Dermis blood vessel endothelial cell (primary cell): ENCODE results near the gene CAMLG. TPM values are rescaled to one million over a fixed set of nuclear protein-coding genes. Genes with fewer than 3 reads are reported as not detected.
A peak's percentile ranks its signal among the peaks of the same experiment; 100 is the strongest.

Experiments
- DNase-seq: peaks from one replicate; pipeline ENCODE4 v3.0.0; 2010
- total RNA-seq: library from RNA; depleted of rRNA; stranded (reverse); fragments of >200 nt; gene quantifications from 2 replicates; pipeline ENCODE4 v1.2.3, GENCODE V29; 2014

CAMLG gene
- total RNA-seq, 1 donor from 2014 or later, result 47.1 TPM

DNA sequence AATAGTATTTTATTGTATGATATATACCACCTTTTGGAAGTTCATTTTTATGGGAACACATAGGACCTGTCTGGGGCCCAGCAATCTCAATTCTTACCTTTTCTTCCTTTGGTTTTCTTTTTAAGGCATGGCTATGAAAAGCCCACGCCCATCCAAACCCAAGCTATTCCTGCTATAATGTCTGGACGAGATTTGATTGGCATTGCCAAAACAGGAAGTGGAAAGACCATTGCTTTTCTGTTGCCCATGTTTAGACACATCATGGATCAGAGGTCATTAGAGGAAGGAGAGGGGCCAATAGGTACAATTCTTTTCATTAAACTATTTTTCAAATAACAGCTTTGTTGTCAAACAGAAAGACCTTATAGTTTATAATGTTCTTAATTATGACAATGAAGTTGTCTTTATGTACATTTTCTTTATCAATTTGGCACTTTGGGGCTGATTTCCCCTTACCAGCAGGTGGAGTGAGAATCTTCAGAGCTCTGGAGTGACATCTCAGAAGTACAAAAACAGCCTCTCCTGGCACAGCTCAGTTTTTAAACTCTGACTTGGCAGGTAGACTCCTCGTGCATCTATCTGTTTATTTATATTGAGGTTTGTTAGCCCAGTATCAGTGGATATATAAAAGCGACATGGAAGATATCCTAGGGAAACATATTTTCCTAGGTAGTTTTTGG is 46.0 kb downstream of the CAMLG start:
- peak; percentile 48 for DNase-seq

DNA sequence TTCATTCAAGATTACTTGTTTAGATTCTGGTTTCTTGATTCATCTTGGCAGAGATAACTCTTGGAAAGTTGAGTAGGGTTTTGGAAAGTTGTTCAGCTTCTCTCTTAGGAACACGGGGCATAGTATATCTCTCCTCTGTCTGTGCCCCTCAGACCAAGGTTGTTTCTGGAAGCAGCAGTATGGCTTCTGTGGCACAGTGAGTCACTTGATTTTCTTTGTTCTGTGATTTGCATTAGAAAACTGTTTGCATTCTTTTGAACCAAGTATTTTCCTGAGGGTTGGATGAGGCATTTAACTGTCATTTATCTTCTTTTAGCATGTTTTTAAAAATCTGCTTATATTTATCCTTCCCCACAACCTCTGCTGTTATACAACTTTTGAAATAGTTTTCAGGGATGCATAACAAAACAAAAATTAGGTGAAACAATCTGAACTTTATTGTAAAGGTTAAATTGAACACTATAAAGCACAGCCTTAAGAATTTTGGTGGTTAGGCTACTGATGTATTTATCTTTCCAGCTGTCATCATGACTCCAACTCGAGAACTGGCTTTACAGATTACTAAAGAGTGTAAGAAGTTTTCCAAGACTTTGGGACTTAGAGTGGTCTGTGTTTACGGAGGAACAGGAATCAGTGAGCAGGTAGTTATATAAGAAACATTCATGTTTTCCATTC is 46.7 kb downstream of the CAMLG start:
- DNase-seq, result peak; percentile 49

DNA sequence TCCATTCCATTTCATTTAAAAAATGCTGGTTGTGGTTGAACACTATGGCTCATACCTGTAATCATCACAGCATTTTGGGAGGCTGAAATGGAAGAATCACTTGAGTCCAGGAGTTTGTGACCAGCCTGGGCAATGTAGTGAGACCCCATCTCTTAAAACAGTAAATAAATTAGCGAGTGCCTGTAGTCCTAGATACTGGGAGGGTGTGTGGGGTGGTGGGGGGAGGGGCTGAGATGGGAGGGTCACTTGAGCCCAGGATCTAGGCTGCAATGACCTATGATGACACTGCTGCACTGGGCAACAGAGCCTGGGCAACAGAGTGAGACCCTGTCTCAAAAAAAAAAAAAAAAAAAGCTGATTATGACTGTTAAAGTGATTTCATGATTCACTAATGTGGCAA is 49.3 kb downstream of the CAMLG start:
- DNase-seq, result no peak

DNA sequence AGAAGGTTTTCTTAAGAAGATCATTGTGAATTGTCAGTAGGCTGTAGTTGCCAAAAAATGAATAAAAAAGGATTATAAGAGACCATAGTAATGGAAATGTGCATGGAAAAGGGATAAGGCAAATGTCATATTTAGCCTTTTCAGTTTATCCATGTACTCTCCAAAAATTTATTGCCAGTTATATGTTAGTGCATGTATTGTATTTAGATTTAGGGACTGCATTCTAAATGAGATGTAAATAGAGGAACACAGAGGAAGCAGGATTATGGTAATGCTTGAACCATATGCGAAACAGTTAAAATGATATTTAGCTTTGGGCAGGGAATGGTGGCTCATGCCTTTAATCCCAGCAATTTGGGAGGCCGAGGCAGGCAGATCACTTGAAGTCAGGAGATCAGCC is 53.2 kb downstream of the CAMLG start:
- no peak for DNase-seq

DNA sequence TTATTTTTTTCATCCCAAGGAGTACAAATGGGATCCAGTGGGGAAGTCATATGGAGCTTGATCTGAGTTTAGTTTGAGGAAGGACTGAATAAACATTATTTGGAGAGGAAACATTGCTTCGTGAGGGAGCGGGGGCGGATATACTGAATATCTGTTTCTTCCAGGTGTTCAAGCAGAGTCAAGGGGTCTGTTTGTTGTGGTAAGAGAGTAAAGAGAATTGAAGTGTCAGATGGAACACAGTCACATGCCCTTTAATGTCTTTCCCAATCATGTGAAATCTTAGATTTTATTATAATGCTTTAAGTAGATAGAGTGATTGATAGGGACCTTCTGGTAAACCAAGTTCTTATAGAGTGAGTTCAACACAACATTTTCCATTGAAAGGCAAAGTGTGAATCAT is 53.9 kb downstream of the CAMLG start:
- DNase-seq, result no peak

DNA sequence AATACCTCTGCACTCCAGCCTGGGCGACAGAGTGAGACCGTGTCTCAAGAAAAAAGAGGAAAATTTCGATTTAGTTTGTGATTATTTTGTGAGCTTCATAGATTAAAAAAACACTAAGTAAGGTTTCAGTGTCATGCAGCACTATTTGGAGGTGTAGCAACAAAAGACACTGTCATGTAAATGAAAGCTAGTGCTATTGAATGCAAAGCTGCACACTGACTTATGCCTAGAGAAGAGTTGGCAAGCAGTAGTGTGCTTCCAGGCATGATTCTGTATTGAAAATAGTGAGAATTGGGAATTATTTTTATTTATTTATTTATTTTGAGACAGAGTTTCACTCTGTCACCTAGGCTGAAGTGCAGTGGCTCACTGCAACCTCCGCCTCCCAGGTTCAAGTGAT is 54.8 kb downstream of the CAMLG start:
- no peak for DNase-seq

DNA sequence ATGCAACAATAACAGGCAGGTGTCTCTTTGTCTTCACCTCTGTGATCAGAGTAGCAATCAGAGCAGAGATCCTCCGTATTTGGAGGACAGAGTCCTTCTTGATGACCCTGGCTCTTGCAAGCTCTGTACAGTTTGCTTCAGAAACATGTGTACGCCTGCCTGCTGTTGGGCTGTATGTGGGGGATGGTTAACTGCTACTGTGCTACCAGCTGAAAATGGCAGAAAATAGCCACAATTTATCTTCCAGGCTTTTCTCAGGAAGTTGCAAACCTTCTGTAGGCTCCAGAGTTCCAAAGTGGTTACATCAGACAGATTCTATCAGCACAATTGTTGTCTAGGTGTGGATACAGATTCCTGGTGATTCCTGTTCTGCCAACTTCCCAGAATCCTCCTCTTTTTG is 55.7 kb downstream of the CAMLG start:
- DNase-seq, result peak; percentile 45

DNA sequence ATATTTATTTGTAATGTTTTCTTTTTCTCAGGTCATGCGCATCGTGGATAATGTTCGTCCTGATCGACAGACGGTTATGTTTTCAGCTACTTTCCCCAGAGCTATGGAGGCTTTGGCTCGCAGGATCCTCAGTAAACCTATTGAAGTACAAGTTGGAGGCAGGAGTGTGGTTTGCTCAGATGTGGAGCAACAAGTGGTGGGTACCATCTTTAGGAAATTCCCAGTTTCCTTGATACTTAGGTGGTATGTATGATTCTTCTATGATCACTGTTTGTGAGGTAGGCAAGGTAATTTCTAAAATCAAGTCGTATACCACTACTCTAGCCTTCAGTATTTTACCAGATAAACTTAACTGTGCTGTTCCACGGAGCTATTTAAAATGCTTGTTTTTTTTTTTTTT is 56.5 kb downstream of the CAMLG start:
- no peak for DNase-seq

DNA sequence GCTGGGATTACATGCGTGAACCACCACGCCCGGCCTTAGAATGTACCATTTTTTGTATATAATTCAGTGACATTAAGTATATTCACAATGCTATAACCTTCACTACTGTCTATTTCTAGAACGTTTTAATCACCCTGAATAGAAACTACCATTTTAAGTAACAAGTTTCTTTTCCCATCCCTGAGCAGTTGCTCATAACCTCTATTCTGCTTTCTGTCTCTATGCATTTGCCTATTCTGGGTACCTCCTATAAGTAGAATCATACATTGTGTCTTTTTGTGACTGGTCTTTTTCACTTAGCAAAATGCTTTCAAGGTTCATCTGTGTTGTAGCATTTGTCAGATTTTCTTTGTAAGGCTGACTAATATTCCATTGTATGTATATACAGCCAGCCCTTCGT is 60.1 kb downstream of the CAMLG start:
- DNase-seq, result no peak

Other genes with a start within 250 kb of the CAMLG start
- 23.3 and 31.7 TPM in 2 replicates for gene JADE2, start 212.9 kb upstream of the CAMLG start, total RNA-seq
- gene SAR1B, start 105.7 kb upstream of the CAMLG start, total RNA-seq, result 81.4 and 81.7 TPM in 2 replicates
- gene SEC24A, start 89.8 kb upstream of the CAMLG start, total RNA-seq, result 22.8 and 27.0 TPM in 2 replicates
- 21.8 and 31.7 TPM in 2 replicates for gene DDX46, start 20.2 kb downstream of the CAMLG start, total RNA-seq
- gene C5orf24, start 107.4 kb downstream of the CAMLG start, total RNA-seq, result 52.2 and 76.2 TPM in 2 replicates
- 84.0 and 107 TPM in 2 replicates for gene TXNDC15, start 135.8 kb downstream of the CAMLG start, total RNA-seq
- gene PCBD2, start 166.6 kb downstream of the CAMLG start, total RNA-seq, result 4.8 and 8.6 TPM in 2 replicates
- 0.34 TPM in 1 of 2 replicates, not detected in the other for gene CATSPER3, start 229.4 kb downstream of the CAMLG start, total RNA-seq